ENCODE results near the gene HIVEP2.

Gene HIVEP2

GRCh38 chr6:142898927-142899895, 45.8 kb downstream of the HIVEP2 start:
- Histone ChIP-seq H3K4me1 (ENCODE audit: insufficient read depth, insufficient read length) (no peaks in the 10 kb centered on the region), H3K36me3 (ENCODE audit: insufficient read depth, insufficient read length, low read length) (no peaks in the 10 kb centered on the region), H3K27me3 (ENCODE audit: insufficient read depth, insufficient read length) (no peaks in the 10 kb centered on the region), H3K4me3 (ENCODE audit: insufficient read length, low read depth) (no peak overlapping the region), H3K9ac (ENCODE audit: insufficient read length, low read depth) (no peak overlapping the region), H3K9me3 (ENCODE audit: insufficient read depth, low read length) (no peaks in the 10 kb centered on the region)
- DNase-seq (ENCODE audit: low read depth, low spot score), result no peak
- no peak for TF ChIP-seq SUZ12 (IDR thresholded peaks at IDR 0.05; ENCODE audit: extremely low read depth, insufficient read depth, insufficient read length)
- TF ChIP-seq ZNF274 (IDR thresholded peaks at IDR 0.05; ENCODE audit: low read depth, low read length), result no peak
- TF ChIP-seq YY1 (IDR thresholded peaks at IDR 0.05; ENCODE audit: insufficient read depth, insufficient read length), result no peak

GRCh38 chr6:142897659-142898058, 47.3 kb downstream of the HIVEP2 start:
- H3K4me3 ChIP-seq (ENCODE audit: insufficient read length, low read depth), result no peak overlapping the region
- no peak for TF ChIP-seq YY1 (IDR thresholded peaks at IDR 0.05; ENCODE audit: insufficient read depth, insufficient read length)
- no peak for DNase-seq (ENCODE audit: low read depth, low spot score)
- H3K4me1 ChIP-seq (ENCODE audit: insufficient read depth, insufficient read length), result no peaks in the 10 kb centered on the region
- H3K27me3 ChIP-seq (ENCODE audit: insufficient read depth, insufficient read length), result no peaks in the 10 kb centered on the region
- H3K36me3 ChIP-seq (ENCODE audit: insufficient read depth, insufficient read length, low read length), result no peaks in the 10 kb centered on the region
- no peaks in the 10 kb centered on the region for H3K9me3 ChIP-seq (ENCODE audit: insufficient read depth, low read length)
- no peak overlapping the region for H3K9ac ChIP-seq (ENCODE audit: insufficient read length, low read depth)

- Histone ChIP-seq H3K27me3 (ENCODE audit: insufficient read depth, insufficient read length) (no peaks in the 10 kb centered on the region), H3K4me3 (ENCODE audit: insufficient read length, low read depth) (no peak overlapping the region), H3K4me1 (ENCODE audit: insufficient read depth, insufficient read length) (no peaks in the 10 kb centered on the region), H3K9me3 (ENCODE audit: insufficient read depth, low read length) (no peaks in the 10 kb centered on the region), H3K36me3 (ENCODE audit: insufficient read depth, insufficient read length, low read length) (no peaks in the 10 kb centered on the region), H3K9ac (ENCODE audit: insufficient read length, low read depth) (no peak overlapping the region)
- TF ChIP-seq SUZ12 (IDR thresholded peaks at IDR 0.05; ENCODE audit: extremely low read depth, insufficient read depth, insufficient read length) (no peak), ZNF274 (IDR thresholded peaks at IDR 0.05; ENCODE audit: low read depth, low read length) (no peak), YY1 (IDR thresholded peaks at IDR 0.05; ENCODE audit: insufficient read depth, insufficient read length) (no peak)
- DNase-seq (ENCODE audit: low read depth, low spot score), result no peak
These were observed 48.2 kb downstream of the HIVEP2 start for GRCh38 chr6:142896732-142897131.

GRCh38 chr6:142893088-142893487, 51.9 kb downstream of the HIVEP2 start:
- no peaks in the 10 kb centered on the region for H3K9me3 ChIP-seq (ENCODE audit: insufficient read depth, low read length)
- H3K9ac ChIP-seq (ENCODE audit: insufficient read length, low read depth), result no peak overlapping the region
- no peaks in the 10 kb centered on the region for H3K27me3 ChIP-seq (ENCODE audit: insufficient read depth, insufficient read length)
- H3K36me3 ChIP-seq (ENCODE audit: insufficient read depth, insufficient read length, low read length), result no peaks in the 10 kb centered on the region
- H3K4me1 ChIP-seq (ENCODE audit: insufficient read depth, insufficient read length), result no peaks in the 10 kb centered on the region
- no peak for TF ChIP-seq SUZ12 (IDR thresholded peaks at IDR 0.05; ENCODE audit: extremely low read depth, insufficient read depth, insufficient read length)
- TF ChIP-seq YY1 (IDR thresholded peaks at IDR 0.05; ENCODE audit: insufficient read depth, insufficient read length), result no peak
- no peak for TF ChIP-seq ZNF274 (IDR thresholded peaks at IDR 0.05; ENCODE audit: low read depth, low read length)
- no peak overlapping the region for H3K4me3 ChIP-seq (ENCODE audit: insufficient read length, low read depth)
- DNase-seq (ENCODE audit: low read depth, low spot score), result no peak

- Histone ChIP-seq H3K4me1 (ENCODE audit: insufficient read depth, insufficient read length) (no peaks in the 10 kb centered on the region), H3K27me3 (ENCODE audit: insufficient read depth, insufficient read length) (no peaks in the 10 kb centered on the region), H3K36me3 (ENCODE audit: insufficient read depth, insufficient read length, low read length) (no peaks in the 10 kb centered on the region), H3K9me3 (ENCODE audit: insufficient read depth, low read length) (no peaks in the 10 kb centered on the region), H3K4me3 (ENCODE audit: insufficient read length, low read depth) (no peak overlapping the region), H3K9ac (ENCODE audit: insufficient read length, low read depth) (no peak overlapping the region)
- DNase-seq (ENCODE audit: low read depth, low spot score), result no peak
- no peak for TF ChIP-seq YY1 (IDR thresholded peaks at IDR 0.05; ENCODE audit: insufficient read depth, insufficient read length)
- no peak for TF ChIP-seq SUZ12 (IDR thresholded peaks at IDR 0.05; ENCODE audit: extremely low read depth, insufficient read depth, insufficient read length)
- TF ChIP-seq ZNF274 (IDR thresholded peaks at IDR 0.05; ENCODE audit: low read depth, low read length), result no peak
These were observed 52.5 kb downstream of the HIVEP2 start for GRCh38 chr6:142892254-142893021.

GRCh38 chr6:142891454-142891853, 53.5 kb downstream of the HIVEP2 start:
- no peaks in the 10 kb centered on the region for H3K9me3 ChIP-seq (ENCODE audit: insufficient read depth, low read length)
- H3K9ac ChIP-seq (ENCODE audit: insufficient read length, low read depth), result no peak overlapping the region
- TF ChIP-seq YY1 (IDR thresholded peaks at IDR 0.05; ENCODE audit: insufficient read depth, insufficient read length) (no peak), ZNF274 (IDR thresholded peaks at IDR 0.05; ENCODE audit: low read depth, low read length) (no peak), SUZ12 (IDR thresholded peaks at IDR 0.05; ENCODE audit: extremely low read depth, insufficient read depth, insufficient read length) (no peak)
- H3K36me3 ChIP-seq (ENCODE audit: insufficient read depth, insufficient read length, low read length), result no peaks in the 10 kb centered on the region
- H3K27me3 ChIP-seq (ENCODE audit: insufficient read depth, insufficient read length), result no peaks in the 10 kb centered on the region
- DNase-seq (ENCODE audit: low read depth, low spot score), result no peak
- no peak overlapping the region for H3K4me3 ChIP-seq (ENCODE audit: insufficient read length, low read depth)
- no peaks in the 10 kb centered on the region for H3K4me1 ChIP-seq (ENCODE audit: insufficient read depth, insufficient read length)

- TF ChIP-seq ZNF274 (IDR thresholded peaks at IDR 0.05; ENCODE audit: low read depth, low read length) (no peak), SUZ12 (IDR thresholded peaks at IDR 0.05; ENCODE audit: extremely low read depth, insufficient read depth, insufficient read length) (no peak), YY1 (IDR thresholded peaks at IDR 0.05; ENCODE audit: insufficient read depth, insufficient read length) (no peak)
- no peak for DNase-seq (ENCODE audit: low read depth, low spot score)
- H3K4me1 ChIP-seq (ENCODE audit: insufficient read depth, insufficient read length), result no peaks in the 10 kb centered on the region
These were observed 56.5 kb downstream of the HIVEP2 start for GRCh38 chr6:142888456-142888855.

More at GRCh38 chr6:142888456-142888855, 56.5 kb downstream of the HIVEP2 start:
- no peaks in the 10 kb centered on the region for H3K9me3 ChIP-seq (ENCODE audit: insufficient read depth, low read length)
- no peaks in the 10 kb centered on the region for H3K27me3 ChIP-seq (ENCODE audit: insufficient read depth, insufficient read length)
- no peak overlapping the region for H3K9ac ChIP-seq (ENCODE audit: insufficient read length, low read depth)
- no peak overlapping the region for H3K4me3 ChIP-seq (ENCODE audit: insufficient read length, low read depth)
- H3K36me3 ChIP-seq (ENCODE audit: insufficient read depth, insufficient read length, low read length), result no peaks in the 10 kb centered on the region
